ENCODE measurements around the gene CNTN2. TPM values are rescaled to one million over a fixed set of nuclear protein-coding genes. Genes with fewer than 3 reads are reported as not detected.
A peak's percentile ranks its signal among the peaks of the same experiment; 100 is the strongest.

The CNTN2 gene
- total and polyA plus RNA-seq, 2 experiments from 2014 or later: 1.3 to 2.2 TPM

- H3F3A ChIP-seq (replicated peaks; ENCODE audit: low read depth): no peaks in the 10 kb centered on the region; the same call in 1 of the 2 replicates
- ATAC-seq (peak; percentile 12), DNase-seq (ENCODE audit: low spot score) (no peak)
- H3K27me3 ChIP-seq (ENCODE audit: insufficient read depth): no peaks in the 10 kb centered on the region
- H3K27ac Mint-ChIP-seq: peak overlapping the region; percentile 100
- H4K20me1 ChIP-seq (replicated peaks; ENCODE audit: insufficient read depth): peaks cover 25% of the 10 kb centered on the region
- H3K4me3 Mint-ChIP-seq: peak overlapping the region; percentile 99
- H3K79me2 ChIP-seq (replicated peaks; ENCODE audit: insufficient read depth): peaks cover 41% of the 10 kb centered on the region
- peaks cover 4% of the 10 kb centered on the region for H3K27me3 Mint-ChIP-seq (ENCODE audit: insufficient read depth, low read depth, poor library complexity)
- peak overlapping the region; percentile 28 for H3K27ac ChIP-seq (ENCODE audit: low read depth)
- peaks cover 12% of the 10 kb centered on the region for H3K4me1 Mint-ChIP-seq
- H3K4me1 ChIP-seq (ENCODE audit: insufficient read depth): peaks cover 9% of the 10 kb centered on the region; the same call in 1 of the 2 replicates
- H3K36me3 Mint-ChIP-seq (ENCODE audit: low read depth): peaks cover 8% of the 10 kb centered on the region; the same call in 2 of the 3 replicates
- no peaks in the 10 kb centered on the region for H3K9me2 ChIP-seq (ENCODE audit: insufficient read depth)
- peak overlapping the region; percentile 16; the same call in 1 of the 2 replicates for H2AFZ ChIP-seq
- peak overlapping the region; percentile 91 for H3K4me3 ChIP-seq
- H3K4me2 ChIP-seq: peak overlapping the region; percentile 73
- TF ChIP-seq ZNF462 (CRISPR knock-in tag; IDR thresholded peaks at IDR 0.05): no peak
- TF ChIP-seq JUNB (IDR thresholded peaks at IDR 0.05; ENCODE audit: unreplicated experiment): no peak
- TF ChIP-seq CTCF (conservative IDR thresholded peaks at IDR 0.05; ENCODE audit: low read depth in 2 of 2): 0 out of 4 replicates have a peak, but pooled peaks of 1 of the 2 experiments have one; percentile 8
- TF ChIP-seq ETS1 (IDR thresholded peaks at IDR 0.05): no peak
- TF ChIP-seq ZNF114 (CRISPR knock-in tag; IDR thresholded peaks at IDR 0.05): no peak
- H3K9me3 Mint-ChIP-seq: no peaks in the 10 kb centered on the region
- H3K36me3 ChIP-seq (ENCODE audit: insufficient read depth): no peaks in the 10 kb centered on the region
These were observed 79.5 kb downstream of the CNTN2 start for GRCh38 chr1:205122489-205122882.

All from GM23338 (cell line).